Measurements from ENCODE around the gene PCDHB4. TPM values are rescaled to one million over a fixed set of nuclear protein-coding genes. Genes with fewer than 3 reads are reported as not detected.
A peak's percentile ranks its signal among the peaks of the same experiment; 100 is the strongest.

The PCDHB4 gene
- total and polyA plus RNA-seq, 10 of the 15 experiments (the other 5 are each of a cell fraction or from before 2014, with no cell fraction given): not detected

DNA sequence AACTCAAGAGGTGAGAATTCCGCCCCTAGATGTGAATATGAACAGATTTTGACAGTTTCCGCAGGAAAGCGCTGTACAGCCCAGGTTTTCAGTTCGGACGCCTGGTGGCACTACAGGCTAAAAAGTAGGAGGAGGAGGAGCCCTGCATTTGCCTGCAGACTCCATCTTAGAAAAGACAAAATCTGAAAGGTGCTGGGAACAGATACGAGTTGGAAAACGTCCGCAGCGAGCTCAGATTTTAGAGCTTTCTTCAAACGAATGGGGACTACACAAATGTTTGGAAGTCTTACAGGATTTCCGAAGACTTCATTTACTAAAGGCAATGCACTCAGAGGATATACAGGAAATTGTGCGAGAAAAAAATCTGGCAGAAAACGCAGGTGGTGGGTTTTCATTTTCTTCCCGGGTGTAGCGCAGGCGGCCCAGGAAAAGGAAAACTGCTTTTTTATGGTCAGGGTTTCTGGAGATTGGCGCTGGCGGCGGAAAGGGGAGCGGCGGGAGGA lies 37.1 kb upstream of the PCDHB4 start:
- Histone ChIP-seq H4K20me1 (ENCODE audit: control insufficient read depth, insufficient read depth) (no peaks in the 10 kb centered on the region), H3K9me3 (replicated peaks; ENCODE audit: control insufficient read depth, insufficient read depth, low read length) (no peaks in the 10 kb centered on the region), H3K4me1 (ENCODE audit: control insufficient read depth, insufficient read depth, low read length) (no peaks in the 10 kb centered on the region), H3K4me2 (ENCODE audit: control insufficient read depth, insufficient read depth) (no peak overlapping the region), H3K27me3 (replicated peaks in 1 of 2; ENCODE audit: control insufficient read depth in 2 of 2, insufficient read depth in 2 of 2, low read length in 1 of 2) (no peaks in the 10 kb centered on the region), H3K27ac (ENCODE audit: control insufficient read depth, insufficient read depth) (no peak overlapping the region), H3K4me3 (no peak overlapping the region), H2AFZ (ENCODE audit: control insufficient read depth, low read depth, low read length) (no peak overlapping the region), H3K9ac (ENCODE audit: control insufficient read depth, insufficient read depth, low read length) (no peak overlapping the region), H3K79me2 (ENCODE audit: control insufficient read depth, insufficient read depth, low read length) (no peaks in the 10 kb centered on the region), H3K36me3 (ENCODE audit: control insufficient read depth in 2 of 2, insufficient read depth in 2 of 2, low read length in 1 of 2) (no peaks in the 10 kb centered on the region)
- RAD21 ChIA-PET (ENCODE audit: unreplicated experiment): interaction anchor here (0.7 kb wide), 1 partner anchor 328 kb away, joined by 3 read pairs; the partner anchor contains the start of gene PCDHGA10
- ATAC-seq (peak; percentile 51; the same call in 2 of the 3 replicates), DNase-seq (ENCODE audit: low read depth, low spot score) (no peak), FAIRE-seq (no peak)
- BruUV-seq (replicated peaks): no TSS peak
- 26% methylated on average over 21 of the region's 21 CpGs for WGBS (ENCODE audit: insufficient coverage, insufficient replicate concordance, low lambda C conversion rate, missing lambda C conversion rate)
- CTCF ChIA-PET: no interaction called here
- intact Hi-C loops (cut with micrococcal nuclease; ENCODE audit: unreplicated experiment): no loop called here
- POLR2A ChIA-PET: no interaction called here
- TF ChIP-seq ZZZ3 (IDR thresholded peaks at IDR 0.05; ENCODE audit: control insufficient read depth, insufficient read length, low read depth): no peak
- no peak for TF ChIP-seq POLR2AphosphoS2 (IDR thresholded peaks at IDR 0.05; ENCODE audit: low read depth, low read length)
- TF ChIP-seq, protein P1, sequence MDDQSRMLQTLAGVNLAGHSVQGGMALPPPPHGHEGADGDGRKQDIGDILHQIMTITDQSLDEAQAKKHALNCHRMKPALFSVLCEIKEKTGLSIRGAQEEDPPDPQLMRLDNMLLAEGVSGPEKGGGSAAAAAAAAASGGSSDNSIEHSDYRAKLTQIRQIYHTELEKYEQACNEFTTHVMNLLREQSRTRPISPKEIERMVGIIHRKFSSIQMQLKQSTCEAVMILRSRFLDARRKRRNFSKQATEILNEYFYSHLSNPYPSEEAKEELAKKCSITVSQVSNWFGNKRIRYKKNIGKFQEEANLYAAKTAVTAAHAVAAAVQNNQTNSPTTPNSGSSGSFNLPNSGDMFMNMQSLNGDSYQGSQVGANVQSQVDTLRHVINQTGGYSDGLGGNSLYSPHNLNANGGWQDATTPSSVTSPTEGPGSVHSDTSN (IDR thresholded peaks at IDR 0.05; ENCODE audit: insufficient replicate concordance, low read depth, low read length): no peak
- no peak for TF ChIP-seq ZNF622 (IDR thresholded peaks at IDR 0.05)
- TF ChIP-seq, protein P2, sequence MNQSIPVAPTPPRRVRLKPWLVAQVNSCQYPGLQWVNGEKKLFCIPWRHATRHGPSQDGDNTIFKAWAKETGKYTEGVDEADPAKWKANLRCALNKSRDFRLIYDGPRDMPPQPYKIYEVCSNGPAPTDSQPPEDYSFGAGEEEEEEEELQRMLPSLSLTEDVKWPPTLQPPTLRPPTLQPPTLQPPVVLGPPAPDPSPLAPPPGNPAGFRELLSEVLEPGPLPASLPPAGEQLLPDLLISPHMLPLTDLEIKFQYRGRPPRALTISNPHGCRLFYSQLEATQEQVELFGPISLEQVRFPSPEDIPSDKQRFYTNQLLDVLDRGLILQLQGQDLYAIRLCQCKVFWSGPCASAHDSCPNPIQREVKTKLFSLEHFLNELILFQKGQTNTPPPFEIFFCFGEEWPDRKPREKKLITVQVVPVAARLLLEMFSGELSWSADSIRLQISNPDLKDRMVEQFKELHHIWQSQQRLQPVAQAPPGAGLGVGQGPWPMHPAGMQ (IDR thresholded peaks at IDR 0.05; ENCODE audit: borderline replicate concordance): no peak
- no peak for TF ChIP-seq RAD51 (IDR thresholded peaks at IDR 0.05)
- TF ChIP-seq, protein P3, sequence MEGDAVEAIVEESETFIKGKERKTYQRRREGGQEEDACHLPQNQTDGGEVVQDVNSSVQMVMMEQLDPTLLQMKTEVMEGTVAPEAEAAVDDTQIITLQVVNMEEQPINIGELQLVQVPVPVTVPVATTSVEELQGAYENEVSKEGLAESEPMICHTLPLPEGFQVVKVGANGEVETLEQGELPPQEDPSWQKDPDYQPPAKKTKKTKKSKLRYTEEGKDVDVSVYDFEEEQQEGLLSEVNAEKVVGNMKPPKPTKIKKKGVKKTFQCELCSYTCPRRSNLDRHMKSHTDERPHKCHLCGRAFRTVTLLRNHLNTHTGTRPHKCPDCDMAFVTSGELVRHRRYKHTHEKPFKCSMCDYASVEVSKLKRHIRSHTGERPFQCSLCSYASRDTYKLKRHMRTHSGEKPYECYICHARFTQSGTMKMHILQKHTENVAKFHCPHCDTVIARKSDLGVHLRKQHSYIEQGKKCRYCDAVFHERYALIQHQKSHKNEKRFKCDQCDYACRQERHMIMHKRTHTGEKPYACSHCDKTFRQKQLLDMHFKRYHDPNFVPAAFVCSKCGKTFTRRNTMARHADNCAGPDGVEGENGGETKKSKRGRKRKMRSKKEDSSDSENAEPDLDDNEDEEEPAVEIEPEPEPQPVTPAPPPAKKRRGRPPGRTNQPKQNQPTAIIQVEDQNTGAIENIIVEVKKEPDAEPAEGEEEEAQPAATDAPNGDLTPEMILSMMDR (IDR thresholded peaks at IDR 0.05 in 2 of 3, conservative IDR thresholded peaks at IDR 0.05 in 1 of 3; ENCODE audit: control insufficient read depth in 2 of 3, extremely low read depth in 1 of 3, insufficient read depth in 1 of 3, low read depth in 3 of 3, low read length in 3 of 3): peak in 1 of 3 experiments; percentile 18; a peak in 1 of 6 replicates
- TF ChIP-seq SRF (IDR thresholded peaks at IDR 0.05; ENCODE audit: low read depth in 2 of 2, low read length in 2 of 2): no peak
- TF ChIP-seq YY1 (IDR thresholded peaks at IDR 0.05; ENCODE audit: low read depth, low read length): peak; percentile 83
- TF ChIP-seq MTA2 (IDR thresholded peaks at IDR 0.05; ENCODE audit: low read depth): no peak
- no peak for TF ChIP-seq CHD2 (IDR thresholded peaks at IDR 0.05; ENCODE audit: borderline replicate concordance, low read depth, low read length)
- no peak for TF ChIP-seq SPI1 (IDR thresholded peaks at IDR 0.05; ENCODE audit: borderline replicate concordance, insufficient read depth, low read depth, low read length)
- TF ChIP-seq, protein P4, sequence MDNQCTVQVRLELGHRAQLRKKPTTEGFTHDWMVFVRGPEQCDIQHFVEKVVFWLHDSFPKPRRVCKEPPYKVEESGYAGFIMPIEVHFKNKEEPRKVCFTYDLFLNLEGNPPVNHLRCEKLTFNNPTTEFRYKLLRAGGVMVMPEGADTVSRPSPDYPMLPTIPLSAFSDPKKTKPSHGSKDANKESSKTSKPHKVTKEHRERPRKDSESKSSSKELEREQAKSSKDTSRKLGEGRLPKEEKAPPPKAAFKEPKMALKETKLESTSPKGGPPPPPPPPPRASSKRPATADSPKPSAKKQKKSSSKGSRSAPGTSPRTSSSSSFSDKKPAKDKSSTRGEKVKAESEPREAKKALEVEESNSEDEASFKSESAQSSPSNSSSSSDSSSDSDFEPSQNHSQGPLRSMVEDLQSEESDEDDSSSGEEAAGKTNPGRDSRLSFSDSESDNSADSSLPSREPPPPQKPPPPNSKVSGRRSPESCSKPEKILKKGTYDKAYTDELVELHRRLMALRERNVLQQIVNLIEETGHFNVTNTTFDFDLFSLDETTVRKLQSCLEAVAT (IDR thresholded peaks at IDR 0.05): no peak
- peak; percentile 46 for TF ChIP-seq RAD21 (IDR thresholded peaks at IDR 0.05; ENCODE audit: insufficient read depth, low read depth, low read length)
- in situ Hi-C loops (cut with MboI): no loop called here
- SMC1A ChIA-PET (ENCODE audit: uncharacterized antibody, unreplicated experiment): no interaction called here
